GM10248 (cell line): ENCODE data around the gene ACOXL.

Experiments
- CTCF ChIA-PET: fragments of 300-600 bp; sonication (Branson Sonifier 250); formaldehyde crosslinking; extraction: SDS; loops from one replicate; lab custom pipeline; 2021; ENCODE audit warnings: antibody characterized with exemption; lab: Yijun Ruan, JAX
- POLR2A ChIA-PET: fragments of 350-650 bp; sonication (Branson Sonifier 250); formaldehyde crosslinking; extraction: SDS; loops from one replicate; lab custom pipeline; 2020; ENCODE audit warnings: antibody characterized with exemption; lab: Yijun Ruan, JAX
- DNase-seq: peaks from one replicate; pipeline ENCODE4 v3.0.0; 2012; ENCODE audit errors: extremely low spot score
- CTCF ChIP-seq: IDR thresholded peaks from 2 replicates; pipeline ENCODE4 v1.5.1; 2012; ENCODE audit warnings: mild to moderate bottlenecking, low read depth; ENCODE audit errors: extremely low read depth, missing control alignments, control extremely low read depth

ACOXL gene

GRCh38 chr2:111142101-111142500 is 409.7 kb downstream of the ACOXL start:
- TF ChIP-seq CTCF = no peak
- DNase-seq = no peak
- ChIA-PET CTCF (interaction anchor here (1.0 kb wide), 1 partner anchor 16 kb away, joined by 3 read pairs; no protein-coding TSS in a partner anchor), POLR2A (no interaction called here)

GRCh38 chr2:111143107-111143842 is 410.9 kb downstream of the ACOXL start:
- DNase-seq = no peak
- CTCF ChIA-PET = interaction anchor here (1.0 to 2.0 kb wide), 5 partner anchors 8 to 338 kb away, joined by 3 to 7 read pairs (median 3); no protein-coding TSS in a partner anchor
- TF ChIP-seq CTCF = no peak
- POLR2A ChIA-PET = no interaction called here

GRCh38 chr2:111143843-111144198 is 411.4 kb downstream of the ACOXL start:
- ChIA-PET POLR2A (no interaction called here), CTCF (interaction anchor here (1.2 to 2.0 kb wide), 4 partner anchors 9 to 338 kb away, joined by 3 to 7 read pairs (median 4); no protein-coding TSS in a partner anchor)
- no peak for DNase-seq
- no peak for TF ChIP-seq CTCF

- ChIA-PET POLR2A (no interaction called here), CTCF (interaction anchor here (0.8 to 2.1 kb wide), 4 partner anchors 11 to 41 kb away, joined by 3 to 7 read pairs (median 4); no protein-coding TSS in a partner anchor)
- DNase-seq = no peak
- no peak for TF ChIP-seq CTCF
Measured at GRCh38 chr2:111145103-111145760, 412.9 kb downstream of the ACOXL start.

GRCh38 chr2:111145951-111146350 is 413.6 kb downstream of the ACOXL start:
- ChIA-PET CTCF (interaction anchor here (1.5 to 2.1 kb wide), 2 partner anchors 19 to 40 kb away, joined by 3 to 6 read pairs; no protein-coding TSS in a partner anchor), POLR2A (no interaction called here)
- DNase-seq = no peak
- no peak for TF ChIP-seq CTCF

GRCh38 chr2:111148225-111148873 is 416.0 kb downstream of the ACOXL start:
- no peak for TF ChIP-seq CTCF
- ChIA-PET CTCF (interaction anchor here (1.2 to 2.3 kb wide), 2 partner anchors 9 to 47 kb away, joined by 5 to 8 read pairs; no protein-coding TSS in a partner anchor), POLR2A (no interaction called here)
- no peak for DNase-seq
